Liver (tissue), 3 donors: ENCODE measurements around the gene TMEM59.

Experiments
- ATF3 ChIP-seq: IDR thresholded peaks from 2 replicates; pipeline ENCODE4 v1.6.1; 2016; ENCODE audit warnings: antibody characterized with exemption
- CTCF ChIP-seq: fragments of 150-350 bp; IDR thresholded peaks from 2 replicates; pipeline ENCODE4 v1.5.1; 2017; ENCODE audit warnings: improper control_type of control experiment, low read depth, low read length; ENCODE audit not compliant: missing input control
- EGR1 ChIP-seq, 2 donors: IDR thresholded peaks; 2 replicates each; pipeline ENCODE4 v1.6.1; 2016 to 2018; ENCODE audit warnings: antibody characterized with exemption in 2 of 2, low read depth in 2 of 2
- FOXA1 ChIP-seq: IDR thresholded peaks from 2 replicates; pipeline ENCODE4 v1.6.1; 2016; ENCODE audit warnings: antibody characterized with exemption
- GABPA ChIP-seq, 2 donors: IDR thresholded peaks in 1 of 2; conservative IDR thresholded peaks in 1 of 2; 2 replicates each; pipeline ENCODE4 v1.6.1; 2016; ENCODE audit warnings: antibody characterized with exemption in 2 of 2, mild to moderate bottlenecking in 1 of 2, moderate library complexity in 1 of 2
- JUND ChIP-seq, 2 donors: IDR thresholded peaks; 2 replicates each; pipeline ENCODE4 v1.6.1; 2016; ENCODE audit warnings: antibody characterized with exemption in 2 of 2
- MAX ChIP-seq: IDR thresholded peaks from 2 replicates; pipeline ENCODE4 v1.6.1; 2016; ENCODE audit warnings: antibody characterized with exemption
- RAD21 ChIP-seq, 2 donors: IDR thresholded peaks; 2 replicates each; pipeline ENCODE4 v1.6.1; 2016; ENCODE audit warnings: antibody characterized with exemption in 2 of 2, mild to moderate bottlenecking in 2 of 2
- REST ChIP-seq: IDR thresholded peaks from 2 replicates; pipeline ENCODE4 v1.6.1; 2016; ENCODE audit warnings: antibody characterized with exemption, mild to moderate bottlenecking
- RXRA ChIP-seq, 2 donors: IDR thresholded peaks; 2 replicates each; pipeline ENCODE4 v1.6.1; 2017 to 2018; ENCODE audit warnings: antibody characterized with exemption in 2 of 2, mild to moderate bottlenecking in 1 of 2
- SP1 ChIP-seq: IDR thresholded peaks from 2 replicates; pipeline ENCODE4 v1.6.1; 2018; ENCODE audit warnings: antibody characterized with exemption, mild to moderate bottlenecking
- TAF1 ChIP-seq: conservative IDR thresholded peaks from 2 replicates; pipeline ENCODE4 v1.6.1; 2016; ENCODE audit warnings: antibody characterized with exemption, mild to moderate bottlenecking
- YY1 ChIP-seq: IDR thresholded peaks from 2 replicates; pipeline ENCODE4 v1.6.1; 2016; ENCODE audit warnings: antibody characterized with exemption, mild to moderate bottlenecking
- donor health status: healthy.
- donor health status: healthy.

- TF ChIP-seq CTCF (no peak), REST (no peak), SP1 (no peak), GABPA (IDR thresholded peaks at IDR 0.05 in 1 of 2, conservative IDR thresholded peaks at IDR 0.05 in 1 of 2) (no peak), TAF1 (no peak), YY1 (no peak), EGR1 (IDR thresholded peaks at IDR 0.05; ENCODE audit: low read depth in 2 of 2) (no peak), RAD21 (IDR thresholded peaks at IDR 0.05) (no peak), MAX (no peak), ATF3 (no peak), FOXA1 (no peak), RXRA (IDR thresholded peaks at IDR 0.05) (no peak), JUND (IDR thresholded peaks at IDR 0.05) (no peak)
Observed at GRCh38 chr1:54009406-54009805, 43.6 kb downstream of the TMEM59 start.
